WERI-Rb-1 (cell line): ENCODE results near the gene TXNIP.
A peak's percentile ranks its signal among the peaks of the same experiment; 100 is the strongest.

Experiments
- DNase-seq: peaks from one replicate; pipeline ENCODE4 v3.0.0-alpha.2; 2020
- H3K27ac ChIP-seq: fragments of 250-450 bp; sonication (Bioruptor Pico); 2 replicates; pipeline ENCODE4 v1.5.1; 2020; ENCODE audit warnings: mild to moderate bottlenecking, moderate library complexity
- H3K27me3 ChIP-seq: fragments of 250-450 bp; sonication (Bioruptor Pico); 2 replicates; pipeline ENCODE4 v1.5.1; 2021; ENCODE audit warnings: mild to moderate bottlenecking, low read depth, moderate library complexity; ENCODE audit not compliant: insufficient read depth, severe bottlenecking
- H3K36me3 ChIP-seq: fragments of 250-450 bp; sonication (Bioruptor Pico); 2 replicates; pipeline ENCODE4 v1.5.1; 2020; ENCODE audit warnings: mild to moderate bottlenecking, moderate library complexity
- H3K4me3 ChIP-seq: 2 replicates; pipeline ENCODE4 v1.5.1; 2011; ENCODE audit warnings: low read depth, mild to moderate bottlenecking, control low read depth, low read length
- H3K9me3 ChIP-seq: fragments of 250-450 bp; sonication (Bioruptor Pico); 2 replicates; pipeline ENCODE4 v1.5.1; 2021; ENCODE audit warnings: mild to moderate bottlenecking, moderate library complexity; ENCODE audit not compliant: severe bottlenecking
- TF ChIP-seq, protein P1 (sequence below): IDR thresholded peaks from 2 replicates; pipeline ENCODE4 v1.5.1; 2011; ENCODE audit warnings: low read depth, mild to moderate bottlenecking, control low read depth, inconsistent platforms, low read length

The TXNIP gene

GRCh38 chr1:145975216-145975615 is 21.2 kb downstream of the TXNIP start:
- no peaks in the 10 kb centered on the region for H3K9me3 ChIP-seq
- no peak for DNase-seq
- H3K27ac ChIP-seq: no peak overlapping the region
- no peaks in the 10 kb centered on the region for H3K36me3 ChIP-seq
- TF ChIP-seq, protein P1, sequence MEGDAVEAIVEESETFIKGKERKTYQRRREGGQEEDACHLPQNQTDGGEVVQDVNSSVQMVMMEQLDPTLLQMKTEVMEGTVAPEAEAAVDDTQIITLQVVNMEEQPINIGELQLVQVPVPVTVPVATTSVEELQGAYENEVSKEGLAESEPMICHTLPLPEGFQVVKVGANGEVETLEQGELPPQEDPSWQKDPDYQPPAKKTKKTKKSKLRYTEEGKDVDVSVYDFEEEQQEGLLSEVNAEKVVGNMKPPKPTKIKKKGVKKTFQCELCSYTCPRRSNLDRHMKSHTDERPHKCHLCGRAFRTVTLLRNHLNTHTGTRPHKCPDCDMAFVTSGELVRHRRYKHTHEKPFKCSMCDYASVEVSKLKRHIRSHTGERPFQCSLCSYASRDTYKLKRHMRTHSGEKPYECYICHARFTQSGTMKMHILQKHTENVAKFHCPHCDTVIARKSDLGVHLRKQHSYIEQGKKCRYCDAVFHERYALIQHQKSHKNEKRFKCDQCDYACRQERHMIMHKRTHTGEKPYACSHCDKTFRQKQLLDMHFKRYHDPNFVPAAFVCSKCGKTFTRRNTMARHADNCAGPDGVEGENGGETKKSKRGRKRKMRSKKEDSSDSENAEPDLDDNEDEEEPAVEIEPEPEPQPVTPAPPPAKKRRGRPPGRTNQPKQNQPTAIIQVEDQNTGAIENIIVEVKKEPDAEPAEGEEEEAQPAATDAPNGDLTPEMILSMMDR: no peak
- no peak overlapping the region for H3K4me3 ChIP-seq
- H3K27me3 ChIP-seq: no peaks in the 10 kb centered on the region

- Histone ChIP-seq H3K4me3 (no peak overlapping the region), H3K27me3 (no peaks in the 10 kb centered on the region), H3K9me3 (no peaks in the 10 kb centered on the region), H3K36me3 (no peaks in the 10 kb centered on the region), H3K27ac (no peak overlapping the region)
- no peak for DNase-seq
- TF ChIP-seq, protein P1: no peak
Observed at GRCh38 chr1:145974721-145975120, 21.7 kb downstream of the TXNIP start.

DNA sequence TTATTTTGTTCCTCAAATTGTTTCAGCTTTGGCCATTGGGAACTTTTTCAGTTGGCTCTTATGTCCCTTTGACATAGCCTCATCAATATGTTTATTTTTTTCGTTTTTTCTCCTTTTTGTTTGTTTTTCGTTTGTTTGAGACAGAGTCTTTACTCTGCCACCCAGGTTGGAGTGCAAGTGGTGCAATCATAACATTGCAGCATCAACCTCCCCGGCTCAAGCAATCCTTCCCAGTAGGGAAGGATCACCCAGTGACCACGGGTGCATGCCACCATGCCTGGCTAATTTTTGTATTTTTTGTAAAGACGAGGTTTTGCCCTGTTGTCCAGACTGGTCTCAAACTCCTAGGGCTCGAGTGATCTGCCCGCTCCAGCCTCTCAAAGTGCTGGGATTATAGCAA is 23.8 kb downstream of the TXNIP start:
- Histone ChIP-seq H3K27me3 (no peaks in the 10 kb centered on the region), H3K4me3 (no peak overlapping the region), H3K9me3 (no peaks in the 10 kb centered on the region), H3K36me3 (no peaks in the 10 kb centered on the region), H3K27ac (no peak overlapping the region)
- no peak for DNase-seq
- TF ChIP-seq, protein P1: no peak

GRCh38 chr1:145967288-145967687 is 29.1 kb downstream of the TXNIP start:
- Histone ChIP-seq H3K36me3 (no peaks in the 10 kb centered on the region), H3K9me3 (peaks cover 5% of the 10 kb centered on the region), H3K27ac (no peak overlapping the region), H3K27me3 (no peaks in the 10 kb centered on the region), H3K4me3 (no peak overlapping the region)
- TF ChIP-seq, protein P1: no peak
- DNase-seq: no peak

- DNase-seq: no peak
- TF ChIP-seq, protein P1: no peak
- Histone ChIP-seq H3K36me3 (no peaks in the 10 kb centered on the region), H3K4me3 (peak overlapping the region; percentile 53), H3K27me3 (no peaks in the 10 kb centered on the region), H3K9me3 (peaks cover 5% of the 10 kb centered on the region), H3K27ac (peak overlapping the region; percentile 62)
Observed at GRCh38 chr1:145965119-145965744, 31.1 kb downstream of the TXNIP start.
